H1 (cell line): ENCODE data around the gene POLR2H. TPM values are rescaled to one million over a fixed set of nuclear protein-coding genes. Genes with fewer than 3 reads are reported as not detected.

Experiments
- ATF3 ChIP-seq: IDR thresholded peaks from 2 replicates; pipeline ENCODE4 v1.6.1; 2011; ENCODE audit warnings: low read depth, mild to moderate bottlenecking, low read length; ENCODE audit not compliant: insufficient read depth
- BCL11A ChIP-seq, 2 experiments: IDR thresholded peaks; one replicate each; pipeline ENCODE4 v1.6.1; 2011; ENCODE audit warnings: low read depth in 2 of 2, low read length in 2 of 2, mild to moderate bottlenecking in 2 of 2
- CHD2 ChIP-seq: IDR thresholded peaks from 2 replicates; pipeline ENCODE4 v1.6.1; 2012; ENCODE audit warnings: low read length, improper control_type of control experiment
- CHD7 ChIP-seq: fragments of 300-600 bp; sonication (generic); IDR thresholded peaks from 2 replicates; pipeline ENCODE4 v1.7.1; 2012; ENCODE audit warnings: low read length, moderate library complexity, mild to moderate bottlenecking, inconsistent platforms; ENCODE audit not compliant: insufficient replicate concordance
- E2F6 ChIP-seq: IDR thresholded peaks from 2 replicates; pipeline ENCODE4 v1.6.1; 2012; ENCODE audit warnings: inconsistent platforms
- GTF2F1 ChIP-seq: IDR thresholded peaks from 2 replicates; pipeline ENCODE4 v1.6.1; 2012; ENCODE audit warnings: low read depth, low read length, improper control_type of control experiment, borderline replicate concordance
- SAP30 ChIP-seq: fragments of 300-600 bp; sonication (generic); IDR thresholded peaks from 2 replicates; pipeline ENCODE4 v1.7.1; 2012; ENCODE audit warnings: low read length, moderate library complexity, mild to moderate bottlenecking, inconsistent platforms; ENCODE audit not compliant: insufficient read depth, insufficient replicate concordance
- SIX5 ChIP-seq: IDR thresholded peaks from 2 replicates; pipeline ENCODE4 v1.6.1; 2011; ENCODE audit warnings: mild to moderate bottlenecking, low read depth, low read length
- SUZ12 ChIP-seq: fragments of 200-600 bp; sonication (generic); IDR thresholded peaks from 2 replicates; pipeline ENCODE4 v1.6.1; 2012; ENCODE audit warnings: mild to moderate bottlenecking, inconsistent platforms, low read length, moderate library complexity, mixed read lengths
- TBP ChIP-seq: IDR thresholded peaks from 2 replicates; pipeline ENCODE4 v1.6.1; 2011; ENCODE audit warnings: low read depth, low read length, improper control_type of control experiment
- polyA plus RNA-seq, 7 experiments: library from polyadenylated mRNA; depleted of rRNA in 3 of 7; stranded (reverse) in 5 of 7; unstranded in 2 of 7; fragments of >200 nt in 5 of 7; fragments of 200-250 nt in 2 of 7; gene quantifications; 1 replicate in 5 of 7; 2 replicates in 1 of 7; 4 replicates in 1 of 7; pipeline versions ENCODE4 v1.2.1 to v1.2.3, GENCODE V29; 2011 to 2013; ENCODE audit warnings: missing spikeins in 2 of 7, mixed read lengths in 2 of 7
- total RNA-seq: library from RNA; stranded (reverse); fragmentation: NEBNext Ultra II Directional; extraction: Animal tissue kit (Norgen Biotek cat#: 25700); gene quantifications from 2 replicates; pipeline ENCODE4 v1.2.1, GENCODE V29; 2021

The POLR2H gene
- total and polyA plus RNA-seq, 2 of the 8 experiments (the other 6 are each of a cell fraction or from before 2014, with no cell fraction given): 113 to 335 TPM

GRCh38 chr3:184352149-184352785 lies 9.2 kb upstream of the POLR2H start (continued):
- TF ChIP-seq CHD2 (no peak), BCL11A (IDR thresholded peaks at IDR 0.05; ENCODE audit: low read depth in 2 of 2, low read length in 2 of 2) (no peak), SIX5 (no peak), TBP (no peak), GTF2F1 (no peak), E2F6 (no peak), CHD7 (no peak), SUZ12 (no peak), SAP30 (no peak), ATF3 (no peak)
